Inferior parietal cortex (tissue), 1 donor: ENCODE results near the gene KRABD2.
"Not testable (repeated sequence)": the region's sequence is repeated elsewhere in the genome, so short reads cannot be mapped to it uniquely, and the experiment has no call there.

Experiments used
- DNase-seq: peaks from one replicate; pipeline ENCODE4 v3.0.0-alpha.2; 2016; ENCODE audit errors: extremely low spot score

The KRABD2 gene

GRCh38 chr17:8392674-8393469, 16.4 kb upstream of the KRABD2 start:
- DNase-seq: no peak

- no peak for DNase-seq
Measured at GRCh38 chr17:8392274-8392673, 15.8 kb upstream of the KRABD2 start.

- DNase-seq: no peak
Measured at GRCh38 chr17:8391711-8392110, 15.2 kb upstream of the KRABD2 start.

DNA sequence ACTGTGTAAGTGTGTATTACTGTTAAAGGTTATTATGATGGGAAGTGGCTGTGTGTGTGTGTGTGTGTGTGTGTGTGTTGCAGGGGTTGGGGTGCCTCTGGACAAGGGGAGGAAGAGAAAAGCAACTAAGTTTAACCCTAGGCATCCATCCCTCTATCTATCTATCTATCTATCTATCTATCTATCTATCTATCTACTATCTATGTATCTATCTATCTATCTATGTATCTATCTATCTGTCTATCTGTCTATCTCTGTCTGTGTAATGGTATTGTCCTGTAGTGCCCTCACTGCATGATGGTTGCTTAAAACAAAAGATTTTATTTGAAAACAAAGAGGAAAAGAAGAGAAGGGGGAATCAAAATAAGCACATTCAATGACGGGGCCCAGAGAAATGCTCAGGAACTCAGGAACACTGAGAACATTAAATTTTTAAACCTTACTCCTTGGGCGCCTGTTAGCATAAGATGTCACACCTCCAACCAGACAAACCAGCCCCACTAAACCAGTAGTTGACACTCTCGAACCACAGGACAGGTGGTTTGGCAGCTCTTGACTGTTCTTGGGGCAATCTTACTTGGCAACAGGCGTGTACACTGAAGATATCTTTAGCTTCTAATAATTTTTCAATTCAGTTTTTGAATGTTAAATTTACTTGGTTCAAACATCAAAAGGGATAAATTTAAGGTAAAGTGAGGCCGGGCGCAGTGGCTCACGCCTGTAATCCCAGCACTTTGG, 11.6 kb upstream of the KRABD2 start:
- DNase-seq: no peak

DNA sequence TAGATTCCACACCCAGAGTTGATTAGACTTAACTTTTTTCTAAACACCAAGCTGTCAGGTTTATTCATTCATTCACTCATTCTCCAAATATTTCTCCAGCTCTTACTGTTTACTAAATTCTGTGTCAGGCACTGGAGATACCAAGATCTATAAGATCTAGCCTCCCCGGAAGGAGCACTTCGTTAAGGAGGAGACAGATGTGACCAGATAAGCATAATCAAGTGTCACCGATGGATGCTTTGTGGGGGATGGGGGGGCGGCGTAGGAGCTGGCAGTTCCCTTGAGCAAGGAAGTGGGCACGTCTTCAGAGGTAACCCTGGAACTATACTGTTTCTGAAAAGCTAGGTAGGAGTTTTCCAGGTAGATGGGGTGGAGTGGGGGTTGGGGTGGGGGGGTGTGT, 10.3 kb upstream of the KRABD2 start:
- no peak for DNase-seq

DNA sequence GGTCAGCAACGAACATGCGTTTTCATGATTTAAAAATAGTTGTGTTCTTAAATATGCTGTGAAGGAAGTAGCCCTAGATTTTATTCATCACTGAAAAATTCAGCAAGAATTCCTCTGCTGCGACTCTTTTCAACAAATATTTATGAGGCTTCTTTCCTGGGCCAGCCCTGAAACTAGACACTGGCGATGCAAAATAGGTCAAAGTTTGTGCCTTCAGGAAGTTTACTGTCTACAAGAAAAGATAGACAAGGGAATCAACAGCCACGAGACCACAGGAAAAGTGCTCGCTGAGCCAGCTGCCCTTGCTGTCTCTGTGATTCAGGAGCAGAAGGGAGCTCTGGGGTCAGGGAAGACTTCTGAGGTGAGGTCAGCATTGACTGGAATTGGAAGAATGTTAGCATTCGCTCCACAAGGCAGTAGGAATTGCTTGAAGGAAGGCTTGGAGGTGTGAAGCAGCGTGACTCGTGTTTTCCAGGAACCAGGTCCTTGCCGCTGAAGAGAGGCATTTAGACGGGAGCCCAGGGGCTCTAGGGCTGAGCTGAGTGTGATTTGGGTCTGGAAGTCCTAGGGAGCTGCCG, 8.4 kb upstream of the KRABD2 start:
- no peak for DNase-seq

DNA sequence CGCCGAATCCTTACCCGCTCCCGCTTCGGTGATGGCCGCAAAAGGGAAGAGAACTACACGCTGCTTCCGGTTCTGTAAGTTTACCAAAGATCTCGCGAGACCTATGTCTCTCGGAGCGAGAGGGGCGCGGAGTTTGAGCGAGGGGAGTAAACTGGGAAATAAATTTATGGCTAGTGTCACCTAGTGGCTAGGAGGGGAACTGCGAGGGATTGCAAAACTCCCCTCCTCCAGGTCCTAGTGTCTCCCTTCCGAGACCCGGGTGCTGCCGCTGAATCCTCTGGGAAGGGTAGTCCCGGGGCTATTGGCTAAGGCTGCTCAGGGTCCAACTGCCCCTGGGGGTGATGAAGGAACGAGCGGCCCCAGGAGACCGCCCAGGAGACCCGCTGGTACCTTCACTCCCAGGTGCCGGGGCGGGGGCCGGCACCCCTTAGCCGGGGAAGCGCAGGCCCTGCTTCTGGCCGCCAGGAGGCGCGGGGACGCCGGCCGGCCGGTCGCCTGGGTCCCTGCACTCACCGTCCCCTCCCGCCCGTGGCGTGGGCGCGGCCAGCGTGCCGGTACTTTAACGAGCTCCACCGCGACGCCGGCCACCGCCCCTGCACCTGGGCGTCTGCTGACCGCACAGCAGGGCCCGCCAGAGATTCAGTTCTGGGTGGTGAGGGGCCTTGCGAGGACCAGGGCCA, 6.8 kb upstream of the KRABD2 start, which contains the start of gene RPL26:
Gene RPL26 (minus strand): TSS at position 51 of the 680 bp plus-strand sequence. CDS start 883 bp downstream, outside the sequence.
- peak; percentile 100 for DNase-seq

GRCh38 chr17:8382880-8383142, 6.3 kb upstream of the KRABD2 start:
- no peak for DNase-seq

DNA sequence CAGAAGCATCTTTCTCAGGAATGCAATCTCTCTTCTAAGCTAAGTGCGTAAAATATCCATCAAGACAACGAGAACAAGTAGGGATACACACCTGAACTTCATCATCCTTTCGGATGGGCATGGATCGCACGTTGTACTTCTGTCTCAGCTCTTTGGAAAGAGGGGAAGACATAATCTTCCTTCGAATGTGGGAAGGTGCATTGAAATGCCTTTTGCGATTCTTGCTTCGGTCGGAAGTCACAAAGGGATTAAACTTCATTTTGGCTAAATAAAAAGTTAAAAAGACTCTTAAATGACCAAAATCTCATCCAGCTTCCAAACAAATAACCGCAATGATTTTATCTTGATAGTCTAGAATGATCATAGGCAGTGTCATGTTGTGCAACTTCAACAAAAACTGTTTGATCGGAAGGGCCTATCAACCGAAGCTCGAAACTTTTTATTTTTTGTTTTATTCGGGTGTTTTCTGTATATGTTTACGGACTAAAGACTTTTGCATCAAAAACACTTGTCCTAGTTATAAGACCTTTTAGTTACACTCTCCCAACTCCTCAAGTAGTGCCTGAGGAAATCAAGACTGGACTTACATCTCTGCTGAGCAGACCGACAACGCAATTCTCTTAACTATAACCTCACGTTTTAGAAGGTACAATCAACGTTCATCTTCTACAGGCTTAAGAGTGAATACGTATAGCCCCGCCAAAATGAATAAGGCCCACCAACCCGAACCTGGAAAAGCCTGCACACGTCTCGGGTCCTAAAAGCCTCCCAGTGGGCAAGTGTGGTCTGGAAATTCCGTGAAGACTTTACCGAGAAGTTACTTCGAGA, 5.8 kb upstream of the KRABD2 start:
- DNase-seq: no peak

DNA sequence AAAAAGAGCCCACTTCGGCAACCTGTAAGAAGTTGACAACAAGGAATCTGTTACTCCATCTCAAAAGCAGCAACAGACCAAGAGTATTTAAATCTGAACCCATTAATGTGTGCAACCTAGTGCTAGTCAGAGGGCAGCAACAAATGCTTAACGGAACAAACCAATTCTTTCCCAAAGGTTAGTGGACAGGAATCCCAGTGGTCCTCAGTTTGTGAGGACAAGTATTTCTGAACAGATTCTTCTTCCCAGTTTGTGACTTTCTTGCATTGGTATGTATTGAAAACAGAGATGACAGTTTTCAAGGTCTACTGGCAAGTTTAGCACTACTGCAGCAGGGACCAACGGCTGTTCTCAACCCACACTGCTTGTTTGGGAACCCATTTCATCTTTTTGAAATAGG, 3.5 kb upstream of the KRABD2 start:
- DNase-seq: no peak

DNA sequence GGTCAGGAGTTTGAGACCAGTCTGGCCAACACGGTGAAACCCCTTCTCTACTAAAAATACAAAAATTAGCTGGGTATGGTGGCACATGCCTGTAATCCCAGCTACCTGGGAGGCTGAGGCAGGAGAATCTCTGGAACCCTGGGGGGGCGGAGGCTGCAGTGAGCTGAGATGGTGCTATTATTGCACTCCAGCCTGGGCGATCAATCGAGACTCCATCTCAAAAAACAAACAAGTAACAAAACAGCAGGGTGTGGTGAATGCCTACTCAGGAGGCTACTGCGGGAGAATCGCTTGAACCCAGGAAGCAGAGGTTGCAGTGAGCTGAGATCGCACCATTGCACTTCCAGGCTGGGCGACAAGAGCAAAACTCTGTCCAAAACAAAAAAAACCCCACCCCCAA, 1.6 kb upstream of the KRABD2 start:
- DNase-seq: not testable (repeated sequence)

DNA sequence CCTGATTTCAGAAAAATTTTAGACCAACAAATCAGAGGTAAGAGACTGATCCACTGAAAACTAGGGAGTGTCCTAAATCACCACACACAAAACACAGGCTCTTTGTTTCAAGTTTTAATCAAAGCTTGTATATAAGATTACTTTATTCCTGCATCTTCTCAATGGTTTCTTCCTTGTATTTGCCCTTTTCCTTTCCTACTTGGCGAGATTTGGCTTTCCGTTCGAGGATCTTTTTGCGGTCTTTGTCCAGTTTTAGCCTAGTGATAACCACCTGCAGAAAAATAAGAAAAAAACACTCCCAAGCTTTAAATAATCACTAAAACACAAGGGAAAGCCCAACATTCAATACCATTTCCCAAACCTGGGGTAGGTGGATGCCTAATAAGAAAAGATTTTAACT, 918 bp upstream of the KRABD2 start:
- no peak for DNase-seq

- peak; percentile 52 for DNase-seq
Measured at GRCh38 chr17:8375738-8376259, 705 bp downstream of the KRABD2 start.

DNA sequence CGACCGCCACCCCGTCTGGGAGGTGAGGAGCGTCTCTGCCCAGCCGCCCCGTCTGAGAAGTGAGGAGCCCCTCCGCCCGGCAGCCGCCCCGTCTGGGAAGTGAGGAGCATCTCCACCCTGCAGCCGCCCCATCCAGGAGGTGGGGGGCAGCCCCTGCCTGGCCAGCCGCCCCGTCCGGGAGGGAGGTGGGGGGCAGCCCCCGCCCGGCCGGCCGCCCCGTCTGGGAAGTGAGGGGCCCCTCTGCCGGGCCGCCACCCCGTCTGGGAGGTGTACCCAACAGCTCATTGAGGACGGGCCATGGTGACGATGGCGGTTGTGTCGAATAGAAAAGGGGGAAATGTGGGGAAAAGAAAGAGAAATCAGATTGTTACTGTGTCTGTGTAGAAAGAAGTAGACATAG, 2.6 kb downstream of the KRABD2 start:
- DNase-seq: not testable (repeated sequence)

DNA sequence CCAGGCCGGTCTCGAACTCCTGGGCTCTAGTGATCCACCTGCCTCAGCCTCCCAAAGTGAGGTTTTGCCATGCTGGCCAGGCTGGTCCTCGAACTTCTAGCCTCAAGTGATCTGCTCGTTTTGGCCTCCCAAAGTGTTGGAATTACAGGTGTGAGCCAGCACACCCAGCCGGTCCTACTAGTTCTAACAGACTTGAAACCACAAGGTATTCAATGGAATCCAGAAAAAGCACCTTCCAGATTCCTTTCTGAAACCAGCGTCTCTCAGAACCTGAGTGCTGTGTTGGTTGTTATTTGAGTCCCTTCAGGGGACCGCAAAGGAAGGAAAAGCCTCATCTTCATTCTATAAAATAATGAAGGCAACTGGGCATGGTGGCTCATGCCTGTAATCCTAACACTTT, 4.1 kb downstream of the KRABD2 start:
- DNase-seq: no peak

GRCh38 chr17:8371786-8372185, 4.7 kb downstream of the KRABD2 start:
- no peak for DNase-seq

GRCh38 chr17:8369944-8370343, 6.6 kb downstream of the KRABD2 start:
- DNase-seq: no peak

GRCh38 chr17:8368193-8368592, 8.3 kb downstream of the KRABD2 start:
- no peak for DNase-seq

DNA sequence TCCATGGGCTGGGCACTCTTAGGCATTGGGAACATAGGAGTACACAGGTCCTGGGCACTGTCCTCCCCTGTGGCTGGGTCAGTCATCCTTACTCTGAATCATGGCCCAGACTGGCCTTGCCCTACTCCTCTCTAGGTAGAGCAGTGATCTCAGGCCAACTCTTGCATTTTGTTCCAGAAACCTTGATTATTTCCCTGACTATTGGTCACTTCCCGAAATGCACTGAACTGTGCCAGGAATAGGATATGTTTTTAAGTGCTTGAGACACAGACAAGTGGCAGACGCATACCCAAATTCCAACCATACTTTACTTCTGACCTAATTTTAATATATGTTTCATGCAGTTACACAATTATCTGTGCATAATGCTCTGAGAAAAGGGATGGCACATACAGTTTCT, 10.3 kb downstream of the KRABD2 start:
- DNase-seq: no peak

DNA sequence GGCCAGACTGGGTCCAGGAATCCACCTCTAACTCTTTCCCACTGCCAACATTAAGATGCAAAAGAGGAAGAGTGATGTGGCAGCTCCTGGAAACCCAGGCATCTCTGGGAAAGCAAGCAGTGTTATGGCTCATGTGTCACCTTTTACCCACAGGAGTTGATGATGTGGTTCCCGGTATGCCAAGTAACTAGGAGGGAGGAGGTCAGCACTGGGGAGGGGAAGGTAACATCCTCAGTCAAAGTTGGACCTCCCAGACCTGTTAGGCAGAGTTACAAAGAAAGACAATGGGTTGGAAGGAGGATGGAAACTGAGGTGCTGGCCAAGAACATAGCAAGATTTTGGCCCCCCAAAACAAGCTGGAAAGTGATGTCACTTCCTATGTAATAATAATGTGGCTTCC, 11.4 kb downstream of the KRABD2 start:
- DNase-seq: no peak

DNA sequence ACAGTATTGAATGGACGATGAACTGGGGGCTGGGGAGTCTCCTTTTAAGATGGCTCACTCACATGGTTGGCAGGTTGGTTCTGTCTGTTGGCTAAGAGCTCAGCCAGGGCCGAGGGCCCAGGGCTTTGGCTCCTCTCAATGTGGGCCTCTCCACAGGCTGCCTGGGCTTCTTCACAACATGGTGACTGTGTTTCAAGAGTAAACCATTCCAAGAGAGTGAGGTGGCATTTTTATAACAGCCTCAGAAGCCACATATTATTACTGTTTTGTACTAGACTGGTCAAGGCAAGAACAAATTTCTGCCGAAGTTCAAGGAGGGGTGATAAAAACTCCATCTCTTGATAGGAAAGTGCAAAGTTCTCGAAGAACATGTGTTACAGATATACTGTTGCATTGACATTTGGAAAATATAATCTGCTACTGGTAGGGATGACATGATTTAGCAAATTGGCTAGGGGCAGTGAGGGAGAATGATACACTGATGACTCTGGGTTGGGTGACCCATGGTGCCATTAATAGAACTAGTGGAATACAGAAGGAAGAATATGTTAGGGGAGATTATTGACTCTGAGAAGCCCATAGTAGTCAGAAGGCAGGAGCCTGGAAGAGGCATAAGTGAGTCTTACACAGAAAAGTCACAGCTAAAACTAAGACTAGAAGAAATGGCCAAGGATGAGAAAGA, 13.7 kb downstream of the KRABD2 start:
- no peak for DNase-seq
